ENCODE results near the gene SLC24A4. TPM values are rescaled to one million over a fixed set of nuclear protein-coding genes. Genes with fewer than 3 reads are reported as not detected.
"Not testable (repeated sequence)": the region's sequence is repeated elsewhere in the genome, so short reads cannot be mapped to it uniquely, and the experiment has no call there.

The SLC24A4 gene
- total RNA-seq, 1 experiment from 2014 or later, result 0.07 TPM

- not testable (repeated sequence) for H3K4me3 ChIP-seq, H3K36me3 ChIP-seq, H3K9me3 ChIP-seq, H3K27me3 ChIP-seq
- peak; percentile 80 for DNase-seq
These were observed 213.3 kb downstream of the SLC24A4 start for GRCh38 chr14:92536231-92536630.

- H3K4me3 ChIP-seq, result no peak overlapping the region
- DNase-seq, result no peak
- no peaks in the 10 kb centered on the region for H3K27me3 ChIP-seq
- H3K36me3 ChIP-seq, result no peaks in the 10 kb centered on the region
- H3K9me3 ChIP-seq, result no peaks in the 10 kb centered on the region
These were observed 215.5 kb downstream of the SLC24A4 start for GRCh38 chr14:92538412-92538985.

- no peak for DNase-seq
- no peaks in the 10 kb centered on the region for H3K27me3 ChIP-seq
- no peaks in the 10 kb centered on the region for H3K36me3 ChIP-seq
- H3K4me3 ChIP-seq, result no peak overlapping the region
- no peaks in the 10 kb centered on the region for H3K9me3 ChIP-seq
These were observed 216.5 kb downstream of the SLC24A4 start for GRCh38 chr14:92539419-92539818.

GRCh38 chr14:92539875-92540274 is 216.9 kb downstream of the SLC24A4 start:
- Histone ChIP-seq H3K9me3 (no peaks in the 10 kb centered on the region), H3K27me3 (no peaks in the 10 kb centered on the region), H3K36me3 (no peaks in the 10 kb centered on the region), H3K4me3 (no peak overlapping the region)
- no peak for DNase-seq

- no peak overlapping the region for H3K4me3 ChIP-seq
- peak; percentile 94 for DNase-seq
- no peaks in the 10 kb centered on the region for H3K27me3 ChIP-seq
- no peaks in the 10 kb centered on the region for H3K36me3 ChIP-seq
- no peaks in the 10 kb centered on the region for H3K9me3 ChIP-seq
These were observed 217.6 kb downstream of the SLC24A4 start for GRCh38 chr14:92540472-92541048.

GRCh38 chr14:92542766-92543554 is 220.0 kb downstream of the SLC24A4 start:
- H3K27me3 ChIP-seq, result no peaks in the 10 kb centered on the region
- no peaks in the 10 kb centered on the region for H3K36me3 ChIP-seq
- no peaks in the 10 kb centered on the region for H3K9me3 ChIP-seq
- DNase-seq, result no peak
- no peak overlapping the region for H3K4me3 ChIP-seq

- no peak for DNase-seq
These were observed 221.2 kb downstream of the SLC24A4 start for GRCh38 chr14:92544051-92544720.

GRCh38 chr14:92546347-92547053 is 223.5 kb downstream of the SLC24A4 start:
- Histone ChIP-seq H3K27me3 (no peaks in the 10 kb centered on the region), H3K9me3 (no peaks in the 10 kb centered on the region), H3K36me3 (no peaks in the 10 kb centered on the region), H3K4me3 (no peak overlapping the region)
- DNase-seq, result peak; percentile 49

More at GRCh38 chr14:92544051-92544720, 221.2 kb downstream of the SLC24A4 start:
- Histone ChIP-seq H3K9me3 (no peaks in the 10 kb centered on the region), H3K4me3 (no peak overlapping the region), H3K36me3 (no peaks in the 10 kb centered on the region), H3K27me3 (no peaks in the 10 kb centered on the region)

- peak; percentile 20 for DNase-seq
- H3K27me3 ChIP-seq, result no peaks in the 10 kb centered on the region
- H3K9me3 ChIP-seq, result no peaks in the 10 kb centered on the region
- no peaks in the 10 kb centered on the region for H3K36me3 ChIP-seq
- H3K4me3 ChIP-seq, result no peak overlapping the region
These were observed 226.3 kb downstream of the SLC24A4 start for GRCh38 chr14:92549105-92549858.

GRCh38 chr14:92549859-92550230 is 226.9 kb downstream of the SLC24A4 start:
- Histone ChIP-seq H3K4me3 (no peak overlapping the region), H3K9me3 (no peaks in the 10 kb centered on the region), H3K36me3 (no peaks in the 10 kb centered on the region), H3K27me3 (no peaks in the 10 kb centered on the region)
- no peak for DNase-seq

Other genes starting within 250 kb of the SLC24A4 start
- 8.3 and 22.0 TPM in 2 replicates for gene ATXN3, start 216.6 kb upstream of the SLC24A4 start, total RNA-seq (2014; rRNA removed; shearing (Covaris generic); ENCODE audit: low replicate concordance)
- 29.7 and 177 TPM in 2 replicates for gene NDUFB1, start 201.5 kb upstream of the SLC24A4 start, total RNA-seq (2014; rRNA removed; shearing (Covaris generic); ENCODE audit: low replicate concordance)
- 39.2 and 67.6 TPM in 2 replicates for gene CPSF2, start 201.2 kb upstream of the SLC24A4 start, total RNA-seq (2014; rRNA removed; shearing (Covaris generic); ENCODE audit: low replicate concordance)
- gene RIN3, start 190.6 kb downstream of the SLC24A4 start, total RNA-seq (2014; rRNA removed; shearing (Covaris generic); ENCODE audit: low replicate concordance), result 1.4 and 2.2 TPM in 2 replicates